Ovary (tissue), 9 donors: ENCODE data around the gene NT5DC4. TPM values are rescaled to one million over a fixed set of nuclear protein-coding genes. Genes with fewer than 3 reads are reported as not detected.

Source experiments
- DNase-seq, 5 donors: peaks; one replicate each; pipeline ENCODE4 v3.0.0-alpha.2; 2019 to 2020
- H3K27ac ChIP-seq, 2 donors: fragments of 200-600 bp; one replicate each; pipeline versions ENCODE4 v1.5.1 to v1.8.0; 2019 to 2022
- H3K27me3 ChIP-seq: fragments of 200-600 bp; one replicate; pipeline ENCODE4 v1.8.0; 2022
- H3K36me3 ChIP-seq: fragments of 200-600 bp; sonication (generic); one replicate; pipeline ENCODE4 v1.5.1; 2019
- H3K4me1 ChIP-seq: one replicate; pipeline ENCODE4 v1.8.1; 2013; ENCODE audit warnings: mild to moderate bottlenecking, moderate library complexity; ENCODE audit not compliant: insufficient read depth
- H3K4me3 ChIP-seq: fragments of 200-600 bp; sonication (generic); one replicate; pipeline ENCODE4 v1.5.1; 2017
- H3K9me3 ChIP-seq, 2 donors: fragments of 200-600 bp in 1 of 2; sonication (generic) in 1 of 2; one replicate each; pipeline versions ENCODE4 v1.5.1 to v1.8.1; 2013 to 2019; ENCODE audit warnings: mild to moderate bottlenecking in 1 of 2, moderate library complexity in 1 of 2
- EP300 ChIP-seq: sonication (generic); formaldehyde crosslinking; IDR thresholded peaks from one replicate; pipeline ENCODE4 v1.6.1; 2017; ENCODE audit warnings: antibody characterized with exemption
- POLR2A ChIP-seq: fragments of 450-650 bp; IDR thresholded peaks from one replicate; pipeline ENCODE4 v1.6.1; 2017; ENCODE audit warnings: antibody characterized with exemption, mild to moderate bottlenecking, moderate library complexity
- WGBS, 3 donors: extraction: QIAGEN DNeasy Blood & Tissue Kit in 1 of 3; methylation state at CpG; one replicate each; pipeline versions ENCODE4 v1.1.5 to v1.1.7; 2013 to 2017; 5-methylcytosine and 5-hydroxymethylcytosine counted together
- intact Hi-C, 4 donors: fragments of 100-400 bp; cut with DNase I; formaldehyde crosslinking; loops; one replicate each; pipeline versions ENCODE4 v1.11.0 to v1.15.1; 2022 to 2023
- polyA plus RNA-seq, 2 donors: library from polyadenylated mRNA; stranded (reverse); fragments of 200-250 nt in 1 of 2; fragments of 350-450 nt in 1 of 2; fragmentation: Illumina TruSeq in 1 of 2; extraction: RNeasy Lipid Tissue Mini Kit (QIAGEN cat#74804) in 1 of 2; gene quantifications; one replicate each; pipeline ENCODE4 v1.2.3, GENCODE V29; 2013 to 2014
- total RNA-seq, 7 donors: library from RNA; depleted of rRNA in 2 of 7; stranded (reverse); fragments of >200 nt in 2 of 7; fragmentation: NEBNext Ultra II Directional in 3 of 7; extraction: Animal tissue kit (Norgen Biotek cat#: 25700) in 3 of 7; gene quantifications; one replicate each; pipeline versions ENCODE4 v1.1.0 to v1.2.4, GENCODE V29; 2016 to 2023
- TF ChIP-seq, protein P1 (sequence below), 3 donors: fragments of 450-650 bp in 2 of 3; fragments of 200-600 bp in 1 of 3; IDR thresholded peaks; one replicate each; pipeline versions ENCODE4 v1.5.1 to v1.8.0; 2016 to 2022; ENCODE audit warnings: antibody characterized with exemption in 3 of 3, mild to moderate bottlenecking in 1 of 3
- donor health status: DM: no; HTN: no; CAD: no; lungs with moderate emphysema.
- donor health status: DM: no; HTN: no; CAD: no.
- donor health status: Bipolar disorder and iron deficiency.
- donor health status: DM: yes; HTN: yes; CAD: no.
- donor health status: DM: no; HTN: no; CAD: no.
- donor health status: DM: yes; HTN: yes; CAD: no.

Gene NT5DC4
- total and polyA plus RNA-seq, 9 donors: not detected

DNA sequence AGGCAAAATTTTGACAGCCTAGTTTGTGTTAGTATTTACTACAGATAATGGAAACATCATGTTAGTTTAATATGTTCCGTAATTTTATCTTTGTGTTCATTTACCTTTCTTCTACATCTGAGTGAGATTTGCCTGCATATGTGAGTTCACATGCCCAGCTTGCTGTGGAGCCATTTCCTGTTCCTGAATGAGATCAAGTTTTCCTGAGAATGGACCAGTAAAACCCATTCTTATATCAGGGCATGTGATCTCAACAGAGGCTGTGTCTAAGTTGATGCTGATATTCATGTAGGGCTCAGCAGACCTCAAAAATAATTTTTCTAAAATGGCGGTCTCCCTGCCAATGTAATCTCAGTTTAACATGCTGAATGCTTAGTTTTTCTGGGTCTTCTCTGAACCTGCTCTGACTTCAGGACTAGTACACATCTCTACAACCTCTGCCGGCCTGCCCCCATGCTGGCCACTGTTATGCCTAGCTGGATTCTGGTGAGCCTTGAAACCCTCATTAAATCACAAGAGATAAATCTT is 62.4 kb downstream of the NT5DC4 start:
- WGBS, 3 donors: 82 to 87% (median 85%) methylated on average over 3 of the region's 3 CpGs
- no peaks in the 10 kb centered on the region for H3K9me3 ChIP-seq
- no peak overlapping the region for H3K4me3 ChIP-seq
- intact Hi-C loops: no loop called here
- no peaks in the 10 kb centered on the region for H3K27me3 ChIP-seq
- DNase-seq: no peak
- H3K27ac ChIP-seq: no peak overlapping the region
- TF ChIP-seq EP300 (no peak), POLR2A (no peak)
- TF ChIP-seq, protein P1, sequence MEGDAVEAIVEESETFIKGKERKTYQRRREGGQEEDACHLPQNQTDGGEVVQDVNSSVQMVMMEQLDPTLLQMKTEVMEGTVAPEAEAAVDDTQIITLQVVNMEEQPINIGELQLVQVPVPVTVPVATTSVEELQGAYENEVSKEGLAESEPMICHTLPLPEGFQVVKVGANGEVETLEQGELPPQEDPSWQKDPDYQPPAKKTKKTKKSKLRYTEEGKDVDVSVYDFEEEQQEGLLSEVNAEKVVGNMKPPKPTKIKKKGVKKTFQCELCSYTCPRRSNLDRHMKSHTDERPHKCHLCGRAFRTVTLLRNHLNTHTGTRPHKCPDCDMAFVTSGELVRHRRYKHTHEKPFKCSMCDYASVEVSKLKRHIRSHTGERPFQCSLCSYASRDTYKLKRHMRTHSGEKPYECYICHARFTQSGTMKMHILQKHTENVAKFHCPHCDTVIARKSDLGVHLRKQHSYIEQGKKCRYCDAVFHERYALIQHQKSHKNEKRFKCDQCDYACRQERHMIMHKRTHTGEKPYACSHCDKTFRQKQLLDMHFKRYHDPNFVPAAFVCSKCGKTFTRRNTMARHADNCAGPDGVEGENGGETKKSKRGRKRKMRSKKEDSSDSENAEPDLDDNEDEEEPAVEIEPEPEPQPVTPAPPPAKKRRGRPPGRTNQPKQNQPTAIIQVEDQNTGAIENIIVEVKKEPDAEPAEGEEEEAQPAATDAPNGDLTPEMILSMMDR (IDR thresholded peaks at IDR 0.05): no peak
- no peaks in the 10 kb centered on the region for H3K4me1 ChIP-seq
- no peaks in the 10 kb centered on the region for H3K36me3 ChIP-seq

DNA sequence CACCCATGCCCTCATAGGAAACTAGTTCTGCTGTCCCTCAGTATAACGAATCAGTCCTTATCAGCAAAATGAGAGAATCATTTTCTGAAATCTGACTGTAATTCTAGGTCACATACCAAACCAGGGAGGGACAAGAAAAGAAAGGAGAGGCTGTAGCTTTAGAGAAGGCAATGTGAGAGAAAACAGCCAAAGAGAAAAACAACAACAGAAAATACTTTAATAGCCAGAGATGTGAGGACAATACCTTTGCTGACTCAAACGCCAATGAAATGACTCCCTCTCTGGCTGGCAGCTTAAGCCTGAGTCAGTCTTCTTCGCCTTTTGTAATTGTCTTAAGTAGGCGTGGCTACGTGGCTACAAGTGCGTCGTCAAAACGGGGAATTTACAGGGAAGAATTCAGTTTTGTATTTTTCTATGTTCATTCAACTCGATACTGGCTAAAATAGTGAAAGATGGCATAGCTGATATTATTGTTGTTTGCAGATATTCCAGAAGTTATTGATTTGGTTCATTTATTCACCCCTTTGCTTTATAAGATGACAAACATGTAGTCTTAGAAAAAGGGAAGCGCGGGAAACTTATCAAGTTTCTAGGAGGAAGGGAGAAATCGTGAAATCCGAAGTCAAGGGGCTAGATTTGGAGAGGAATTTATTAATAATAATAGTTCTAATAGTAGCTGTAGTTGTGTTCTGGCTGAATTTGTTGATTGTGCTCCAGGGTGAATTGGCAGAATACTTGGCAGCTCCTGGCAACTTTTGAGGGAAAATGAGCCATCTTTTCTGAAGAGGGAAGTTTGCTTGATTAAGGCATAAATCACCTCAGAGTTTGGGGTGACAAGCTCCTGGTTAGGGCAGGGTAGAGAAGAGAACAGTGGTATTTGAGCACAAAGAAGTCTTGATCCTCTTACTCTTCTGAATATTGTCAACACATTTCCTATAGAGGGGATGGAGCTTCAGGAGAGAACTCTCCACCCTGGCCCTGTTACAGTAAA is 63.7 kb downstream of the NT5DC4 start, which contains the start of gene IL1A:
Gene IL1A (minus strand): TSS at position 295 of the 991 bp plus-strand sequence. CDS start 723 bp downstream, outside the sequence.
- WGBS, 3 donors: 32 to 46% (median 40%) methylated on average over 13 of the region's 13 CpGs
- no peak within 1 kb of the TSS for H3K27ac ChIP-seq
- intact Hi-C loops: no loop called here

DNA sequence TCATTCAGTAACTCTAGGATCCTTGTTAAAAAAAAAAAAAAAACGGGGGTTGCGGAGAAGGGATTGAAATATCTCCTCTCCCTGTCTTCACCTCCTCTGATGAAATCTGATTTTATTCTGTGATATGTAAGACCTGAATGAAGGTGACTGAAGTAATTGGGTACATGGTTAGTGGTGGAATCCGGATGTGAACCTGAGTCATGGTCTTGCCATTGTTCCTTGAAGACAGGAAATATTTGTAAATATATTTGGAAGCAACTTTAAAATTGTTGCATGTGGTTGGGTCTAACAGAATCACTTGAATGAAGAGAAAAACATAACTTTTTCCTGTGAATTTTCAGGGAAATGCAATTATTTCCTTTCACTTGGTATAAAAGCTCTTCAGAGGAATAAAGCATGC is 66.5 kb downstream of the NT5DC4 start:
- no peak for DNase-seq
- TF ChIP-seq, protein P1 (IDR thresholded peaks at IDR 0.05): no peak
- TF ChIP-seq POLR2A: no peak
- no peak for TF ChIP-seq EP300
- no peak overlapping the region for H3K27ac ChIP-seq
- intact Hi-C loops: no loop called here
- H3K27me3 ChIP-seq: no peaks in the 10 kb centered on the region
- no peak overlapping the region for H3K4me3 ChIP-seq
- H3K9me3 ChIP-seq: no peaks in the 10 kb centered on the region
- WGBS, 3 donors: 81 to 89% (median 88%) methylated on average over 3 of the region's 3 CpGs
- no peaks in the 10 kb centered on the region for H3K36me3 ChIP-seq
- H3K4me1 ChIP-seq: no peaks in the 10 kb centered on the region

More for the DNA sequence above, 63.7 kb downstream of the NT5DC4 start, which contains the start of gene IL1A:
- DNase-seq: no peak
- Histone ChIP-seq H3K9me3 (no peaks in the 10 kb centered on the region), H3K4me1 (no peaks in the 10 kb centered on the region), H3K4me3 (no peak within 1 kb of the TSS), H3K27me3 (no peaks in the 10 kb centered on the region), H3K36me3 (no peaks in the 10 kb centered on the region)
- TF ChIP-seq, protein P1 (IDR thresholded peaks at IDR 0.05): no peak
- TF ChIP-seq POLR2A: no peak

DNA sequence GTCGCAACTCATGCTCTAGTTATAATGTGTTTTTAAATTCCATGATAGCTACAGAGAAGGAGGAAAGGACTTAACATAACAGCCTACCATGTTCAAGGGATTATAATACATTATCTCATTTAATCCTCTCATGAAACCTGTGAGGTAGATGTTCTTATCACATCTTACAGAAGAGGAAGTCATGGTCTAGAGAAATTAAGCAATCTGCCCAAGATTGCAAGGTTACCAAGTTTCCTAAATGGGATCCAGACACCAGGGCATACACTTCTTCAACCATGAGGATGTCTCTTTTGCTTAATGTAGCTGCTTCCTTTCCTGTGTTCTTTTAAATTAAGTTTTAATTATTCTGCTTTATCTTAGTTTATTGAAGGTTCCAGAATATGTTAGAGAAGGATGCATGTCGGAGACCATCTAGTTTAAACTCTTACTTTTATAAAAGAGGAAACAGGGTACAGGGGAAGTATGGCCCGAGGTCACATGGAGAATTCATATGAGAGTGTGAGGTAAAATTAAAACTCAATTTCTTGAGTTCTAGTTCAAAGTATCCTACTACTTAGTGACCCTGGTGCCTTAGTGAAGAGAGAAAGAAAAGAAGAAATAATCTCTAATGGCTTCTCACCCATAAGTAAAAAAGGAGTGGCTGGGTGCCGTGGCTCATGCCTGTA is 67.0 kb downstream of the NT5DC4 start:
- Histone ChIP-seq H3K36me3 (no peaks in the 10 kb centered on the region), H3K4me1 (no peaks in the 10 kb centered on the region), H3K9me3 (no peaks in the 10 kb centered on the region), H3K27ac (no peak overlapping the region), H3K27me3 (no peaks in the 10 kb centered on the region), H3K4me3 (no peak overlapping the region)
- WGBS, 3 donors: 82 to 88% (median 83%) methylated on average over 4 of the region's 4 CpGs
- no peak for DNase-seq
- TF ChIP-seq POLR2A (no peak), EP300 (no peak)
- TF ChIP-seq, protein P1 (IDR thresholded peaks at IDR 0.05): no peak
- intact Hi-C loops: no loop called here
